Nephron progenitor cell (in vitro differentiated cells): Measurements from ENCODE around the gene BRINP1.

Experiments
- DNase-seq: peaks from one replicate; pipeline ENCODE4 v3.0.0; 2021
- H3K27ac Mint-ChIP-seq: 2 replicates; pipeline ENCODE4 v1.8.0; 2021; ENCODE audit warnings: mild to moderate bottlenecking, moderate library complexity, mixed read lengths
- H3K27me3 Mint-ChIP-seq: 2 replicates; pipeline ENCODE4 v1.8.0; 2021; ENCODE audit warnings: mild to moderate bottlenecking, low read depth, mixed read lengths; ENCODE audit not compliant: poor library complexity
- H3K36me3 Mint-ChIP-seq: 2 replicates; pipeline ENCODE4 v1.8.0; 2021; ENCODE audit warnings: low read depth, mixed read lengths
- H3K4me1 Mint-ChIP-seq: 2 replicates; pipeline ENCODE4 v1.8.0; 2021; ENCODE audit warnings: mixed read lengths
- H3K4me3 Mint-ChIP-seq: 2 replicates; pipeline ENCODE4 v1.8.0; 2021; ENCODE audit warnings: mild to moderate bottlenecking, moderate library complexity, mixed read lengths
- H3K9me3 Mint-ChIP-seq: 2 replicates; pipeline ENCODE4 v1.8.0; 2021; ENCODE audit warnings: mild to moderate bottlenecking, moderate library complexity, mixed read lengths
- CTCF ChIP-seq: fragments of 200-600 bp; sonication (generic); IDR thresholded peaks from 2 replicates; pipeline ENCODE4 v1.5.0; 2021; ENCODE audit warnings: antibody characterized with exemption

The BRINP1 gene

GRCh38 chr9:119252671-119253299 is 116.5 kb downstream of the BRINP1 start:
- H3K4me3 Mint-ChIP-seq = no peak overlapping the region
- peaks cover 14% of the 10 kb centered on the region for H3K27me3 Mint-ChIP-seq
- H3K9me3 Mint-ChIP-seq = no peaks in the 10 kb centered on the region
- peaks cover 12% of the 10 kb centered on the region for H3K4me1 Mint-ChIP-seq
- no peaks in the 10 kb centered on the region for H3K36me3 Mint-ChIP-seq
- TF ChIP-seq CTCF = no peak
- H3K27ac Mint-ChIP-seq = no peak overlapping the region
- DNase-seq = peak; percentile 42

- Mint-ChIP-seq H3K4me1 (peaks cover 12% of the 10 kb centered on the region), H3K27me3 (peaks cover 14% of the 10 kb centered on the region), H3K9me3 (no peaks in the 10 kb centered on the region), H3K4me3 (no peak overlapping the region), H3K27ac (no peak overlapping the region), H3K36me3 (no peaks in the 10 kb centered on the region)
- no peak for TF ChIP-seq CTCF
- no peak for DNase-seq
Measured at GRCh38 chr9:119251936-119252335, 117.3 kb downstream of the BRINP1 start.

- no peak overlapping the region for H3K4me3 Mint-ChIP-seq
- peaks cover 14% of the 10 kb centered on the region for H3K27me3 Mint-ChIP-seq
- no peak for DNase-seq
- H3K36me3 Mint-ChIP-seq = no peaks in the 10 kb centered on the region
- no peak for TF ChIP-seq CTCF
- peak overlapping the region; percentile 60 for H3K27ac Mint-ChIP-seq
- no peaks in the 10 kb centered on the region for H3K9me3 Mint-ChIP-seq
- peaks cover 12% of the 10 kb centered on the region for H3K4me1 Mint-ChIP-seq
Measured at GRCh38 chr9:119250730-119251129, 118.5 kb downstream of the BRINP1 start.

DNA sequence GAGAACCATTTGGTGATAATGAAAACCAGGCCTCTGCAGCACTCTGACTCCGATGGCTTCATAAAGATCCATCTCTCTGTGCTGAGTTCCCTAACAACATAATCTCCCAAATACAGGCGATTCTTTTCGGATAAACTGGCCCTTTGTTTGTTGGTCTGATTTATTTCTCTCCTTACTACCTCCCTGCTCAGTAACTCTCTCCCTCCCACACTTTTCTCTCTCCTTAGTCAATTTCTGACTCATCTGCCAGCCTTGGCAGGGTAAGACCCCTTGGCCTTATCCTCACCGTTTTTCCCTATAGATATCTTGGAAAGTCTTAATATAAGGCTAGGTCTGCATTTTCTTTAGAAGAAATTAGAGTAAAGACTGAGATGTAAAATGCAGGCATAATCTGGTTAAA is 128.7 kb downstream of the BRINP1 start:
- Mint-ChIP-seq H3K9me3 (no peaks in the 10 kb centered on the region), H3K36me3 (no peaks in the 10 kb centered on the region), H3K4me3 (no peak overlapping the region), H3K4me1 (peaks cover 15% of the 10 kb centered on the region), H3K27ac (peak overlapping the region; percentile 97), H3K27me3 (peaks cover 4% of the 10 kb centered on the region)
- TF ChIP-seq CTCF = no peak
- no peak for DNase-seq

DNA sequence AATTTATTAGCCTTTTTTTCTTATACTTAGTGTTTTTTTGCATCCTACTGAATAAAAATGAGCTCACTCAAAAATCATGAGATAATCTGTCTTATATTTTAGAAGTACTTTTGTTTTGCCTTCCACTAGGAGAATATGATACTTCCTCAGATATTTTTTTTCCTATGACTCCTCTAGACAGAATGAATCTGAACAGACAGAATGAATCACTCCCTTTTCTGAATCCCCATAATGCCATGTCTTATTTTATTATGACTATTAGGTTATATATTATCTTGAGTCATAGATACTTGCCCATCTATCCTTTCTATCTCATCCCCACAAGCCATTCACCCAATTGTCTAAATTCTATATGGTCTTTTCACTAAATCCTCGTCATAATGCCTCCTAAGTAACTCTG is 134.6 kb downstream of the BRINP1 start:
- H3K36me3 Mint-ChIP-seq = no peaks in the 10 kb centered on the region
- H3K9me3 Mint-ChIP-seq = no peaks in the 10 kb centered on the region
- no peak for TF ChIP-seq CTCF
- no peak overlapping the region for H3K27ac Mint-ChIP-seq
- no peaks in the 10 kb centered on the region for H3K27me3 Mint-ChIP-seq
- no peak overlapping the region for H3K4me3 Mint-ChIP-seq
- DNase-seq = no peak
- H3K4me1 Mint-ChIP-seq = peaks cover 8% of the 10 kb centered on the region

GRCh38 chr9:119227422-119227821 is 141.8 kb downstream of the BRINP1 start:
- TF ChIP-seq CTCF = no peak
- Mint-ChIP-seq H3K4me1 (no peaks in the 10 kb centered on the region), H3K27ac (no peak overlapping the region), H3K27me3 (no peaks in the 10 kb centered on the region), H3K36me3 (no peaks in the 10 kb centered on the region), H3K9me3 (no peaks in the 10 kb centered on the region), H3K4me3 (no peak overlapping the region)
- DNase-seq = no peak
